HG03520 (cell line): ENCODE data around the gene ELL2.
"Not testable (repeated sequence)": the region's sequence is repeated elsewhere in the genome, so short reads cannot be mapped to it uniquely, and the experiment has no call there.

Experiments
- ATAC-seq: cut with Tn5 transposase; IDR thresholded peaks from one replicate; pipeline ENCODE4 v1.9.1; 2021; ENCODE audit warnings: mild to moderate bottlenecking, moderate library complexity; ENCODE audit not compliant: unreplicated experiment

Gene ELL2

GRCh38 chr5:95841914-95842812 is 119.5 kb downstream of the ELL2 start:
- ATAC-seq: no peak

- no peak for ATAC-seq
These were observed 120.5 kb downstream of the ELL2 start for GRCh38 chr5:95840956-95841705.

GRCh38 chr5:95839658-95840057 is 122.0 kb downstream of the ELL2 start:
- ATAC-seq: no peak

GRCh38 chr5:95838556-95838955 is 123.1 kb downstream of the ELL2 start:
- no peak for ATAC-seq

GRCh38 chr5:95838001-95838520 is 123.6 kb downstream of the ELL2 start:
- ATAC-seq: no peak

GRCh38 chr5:95837492-95837891 is 124.2 kb downstream of the ELL2 start:
- ATAC-seq: no peak

- not testable (repeated sequence) for ATAC-seq
These were observed 124.7 kb downstream of the ELL2 start for GRCh38 chr5:95836971-95837370.

- ATAC-seq: no peak
These were observed 125.1 kb downstream of the ELL2 start for GRCh38 chr5:95836544-95836943.

- no peak for ATAC-seq
These were observed 125.8 kb downstream of the ELL2 start for GRCh38 chr5:95835682-95836385.
